GM12878 (cell line): Measurements from ENCODE around the gene MTMR10. TPM values are rescaled to one million over a fixed set of nuclear protein-coding genes. Genes with fewer than 3 reads are reported as not detected.

Experiments used
- ESRRA ChIP-seq: IDR thresholded peaks from 2 replicates; pipeline ENCODE4 v1.6.1; 2012; ENCODE audit warnings: mild to moderate bottlenecking, low read length, improper control_type of control experiment
- ETV6 ChIP-seq, 2 experiments: fragments of 450-650 bp in 1 of 2; IDR thresholded peaks in 1 of 2; conservative IDR thresholded peaks in 1 of 2; 2 replicates each; pipeline ENCODE4 v1.6.1; 2014; ENCODE audit warnings: antibody characterized with exemption in 1 of 2, borderline replicate concordance in 1 of 2, low read depth in 1 of 2, mild to moderate bottlenecking in 1 of 2, moderate library complexity in 1 of 2
- KAT2A ChIP-seq: conservative IDR thresholded peaks from 2 replicates; pipeline ENCODE4 v1.6.1; 2011; ENCODE audit warnings: low read depth, low read length; ENCODE audit not compliant: control insufficient read depth
- MTA3 ChIP-seq: IDR thresholded peaks from 2 replicates; pipeline ENCODE4 v1.6.1; 2012; ENCODE audit warnings: low read length, inconsistent platforms, borderline replicate concordance
- NBN ChIP-seq: fragments of 450-650 bp; IDR thresholded peaks from 2 replicates; pipeline ENCODE4 v1.6.1; 2016
- NFYA ChIP-seq: IDR thresholded peaks from 2 replicates; pipeline ENCODE4 v1.6.1; 2011; ENCODE audit warnings: low read depth, mild to moderate bottlenecking, low read length, improper control_type of control experiment, borderline replicate concordance
- ZNF24 ChIP-seq: fragments of 450-650 bp; IDR thresholded peaks from 2 replicates; pipeline ENCODE4 v1.6.1; 2017; ENCODE audit warnings: antibody characterized with exemption, mild to moderate bottlenecking
- polyA plus RNA-seq, 11 experiments: library from polyadenylated mRNA; depleted of rRNA in 4 of 11; unstranded in 6 of 11; stranded (reverse) in 5 of 11; fragments of >200 nt; fragmentation: Nextera tagmentation in 4 of 11; fragmentation: Illumina TruSeq in 1 of 11; extraction: Ambion mirVana in 4 of 11; extraction: Trizol in 1 of 11; gene quantifications; 1 replicate in 1 of 11; 2 replicates in 10 of 11; pipeline versions ENCODE4 v1.2.1 to v1.2.3, GENCODE V29; 2011 to 2016; ENCODE audit warnings: inconsistent platforms in 2 of 11, missing spikeins in 2 of 11, low read depth in 1 of 11
- total RNA-seq, 4 experiments: library from RNA; depleted of rRNA in 3 of 4; stranded (reverse); fragments of >200 nt in 3 of 4; fragmentation: Illumina TruSeq in 1 of 4; extraction: Trizol in 1 of 4; gene quantifications; 2 replicates each; pipeline versions ENCODE4 v1.2.1 to v1.2.3, GENCODE V29; 2013 to 2021
- TF ChIP-seq, protein P1 (sequence below): fragments of 450-650 bp; IDR thresholded peaks from 2 replicates; pipeline ENCODE4 v1.6.1; 2017; ENCODE audit warnings: mild to moderate bottlenecking, moderate library complexity
- TF ChIP-seq, protein P2 (sequence below): IDR thresholded peaks from 2 replicates; pipeline ENCODE4 v1.6.1; 2012; ENCODE audit warnings: low read depth, low read length, improper control_type of control experiment

Gene MTMR10
- total and polyA plus RNA-seq, 10 of the 15 experiments (the other 5 are each of a cell fraction or from before 2014, with no cell fraction given), result 1.9 to 13.6 (median 8.9) TPM

DNA sequence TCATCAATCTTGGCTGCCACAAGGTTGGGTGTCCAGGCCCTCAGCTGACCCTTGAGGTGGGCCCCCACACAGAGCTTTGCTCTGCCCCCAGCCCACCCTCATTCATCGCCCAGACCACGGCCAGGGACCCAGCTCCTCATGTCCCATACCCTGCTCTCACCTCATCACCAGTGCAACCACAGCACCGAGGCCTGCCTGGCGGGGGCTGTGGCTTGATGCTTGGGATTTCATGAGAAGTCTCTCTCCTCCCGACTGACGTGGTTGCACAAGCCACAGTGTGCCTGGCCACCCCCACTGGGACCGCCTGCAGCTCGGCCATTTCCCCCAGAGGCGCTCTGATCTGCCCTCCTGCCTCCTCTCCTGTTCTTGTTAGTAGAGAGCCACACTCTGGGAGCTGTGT is 45.4 kb upstream of the MTMR10 start (continued):
- TF ChIP-seq, protein P1, sequence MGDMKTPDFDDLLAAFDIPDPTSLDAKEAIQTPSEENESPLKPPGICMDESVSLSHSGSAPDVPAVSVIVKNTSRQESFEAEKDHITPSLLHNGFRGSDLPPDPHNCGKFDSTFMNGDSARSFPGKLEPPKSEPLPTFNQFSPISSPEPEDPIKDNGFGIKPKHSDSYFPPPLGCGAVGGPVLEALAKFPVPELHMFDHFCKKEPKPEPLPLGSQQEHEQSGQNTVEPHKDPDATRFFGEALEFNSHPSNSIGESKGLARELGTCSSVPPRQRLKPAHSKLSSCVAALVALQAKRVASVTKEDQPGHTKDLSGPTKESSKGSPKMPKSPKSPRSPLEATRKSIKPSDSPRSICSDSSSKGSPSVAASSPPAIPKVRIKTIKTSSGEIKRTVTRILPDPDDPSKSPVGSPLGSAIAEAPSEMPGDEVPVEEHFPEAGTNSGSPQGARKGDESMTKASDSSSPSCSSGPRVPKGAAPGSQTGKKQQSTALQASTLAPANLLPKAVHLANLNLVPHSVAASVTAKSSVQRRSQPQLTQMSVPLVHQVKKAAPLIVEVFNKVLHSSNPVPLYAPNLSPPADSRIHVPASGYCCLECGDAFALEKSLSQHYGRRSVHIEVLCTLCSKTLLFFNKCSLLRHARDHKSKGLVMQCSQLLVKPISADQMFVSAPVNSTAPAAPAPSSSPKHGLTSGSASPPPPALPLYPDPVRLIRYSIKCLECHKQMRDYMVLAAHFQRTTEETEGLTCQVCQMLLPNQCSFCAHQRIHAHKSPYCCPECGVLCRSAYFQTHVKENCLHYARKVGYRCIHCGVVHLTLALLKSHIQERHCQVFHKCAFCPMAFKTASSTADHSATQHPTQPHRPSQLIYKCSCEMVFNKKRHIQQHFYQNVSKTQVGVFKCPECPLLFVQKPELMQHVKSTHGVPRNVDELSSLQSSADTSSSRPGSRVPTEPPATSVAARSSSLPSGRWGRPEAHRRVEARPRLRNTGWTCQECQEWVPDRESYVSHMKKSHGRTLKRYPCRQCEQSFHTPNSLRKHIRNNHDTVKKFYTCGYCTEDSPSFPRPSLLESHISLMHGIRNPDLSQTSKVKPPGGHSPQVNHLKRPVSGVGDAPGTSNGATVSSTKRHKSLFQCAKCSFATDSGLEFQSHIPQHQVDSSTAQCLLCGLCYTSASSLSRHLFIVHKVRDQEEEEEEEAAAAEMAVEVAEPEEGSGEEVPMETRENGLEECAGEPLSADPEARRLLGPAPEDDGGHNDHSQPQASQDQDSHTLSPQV, result no peak
- TF ChIP-seq MTA3 (no peak), KAT2A (no peak), NBN (no peak), ETV6 (conservative IDR thresholded peaks at IDR 0.05 in 1 of 2, IDR thresholded peaks at IDR 0.05 in 1 of 2; ENCODE audit: borderline replicate concordance in 1 of 2, low read depth in 1 of 2) (no peak), ESRRA (no peak), ZNF24 (no peak), NFYA (no peak)
- TF ChIP-seq, protein P2, sequence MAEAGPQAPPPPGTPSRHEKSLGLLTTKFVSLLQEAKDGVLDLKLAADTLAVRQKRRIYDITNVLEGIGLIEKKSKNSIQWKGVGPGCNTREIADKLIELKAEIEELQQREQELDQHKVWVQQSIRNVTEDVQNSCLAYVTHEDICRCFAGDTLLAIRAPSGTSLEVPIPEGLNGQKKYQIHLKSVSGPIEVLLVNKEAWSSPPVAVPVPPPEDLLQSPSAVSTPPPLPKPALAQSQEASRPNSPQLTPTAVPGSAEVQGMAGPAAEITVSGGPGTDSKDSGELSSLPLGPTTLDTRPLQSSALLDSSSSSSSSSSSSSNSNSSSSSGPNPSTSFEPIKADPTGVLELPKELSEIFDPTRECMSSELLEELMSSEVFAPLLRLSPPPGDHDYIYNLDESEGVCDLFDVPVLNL, result no peak
